Mononuclear cell (primary cell): ENCODE measurements around the gene COG1. TPM values are rescaled to one million over a fixed set of nuclear protein-coding genes. Genes with fewer than 3 reads are reported as not detected.

Source experiments
- H3K27me3 ChIP-seq: 2 replicates; pipeline ENCODE4 v1.6.0; 2011; ENCODE audit warnings: low read length, control low read depth; ENCODE audit not compliant: insufficient read depth
- H3K4me1 ChIP-seq: 2 replicates; pipeline ENCODE4 v1.5.1; 2011; ENCODE audit warnings: mild to moderate bottlenecking, low read length, control low read depth; ENCODE audit not compliant: insufficient read depth
- H3K4me3 ChIP-seq: 2 replicates; pipeline ENCODE4 v1.5.1; 2011; ENCODE audit warnings: mild to moderate bottlenecking, low read length, moderate library complexity
- H3K9me3 ChIP-seq: 2 replicates; pipeline ENCODE4 v1.5.1; 2011; ENCODE audit warnings: low read depth, mild to moderate bottlenecking, control low read depth, low read length
- total RNA-seq: library from RNA; depleted of rRNA; stranded (reverse); fragments of >200 nt; gene quantifications from one replicate; pipeline ENCODE4 v1.2.3, GENCODE V29; 2012

COG1 gene
- total RNA-seq, 1 donor, result 28.9 TPM

DNA sequence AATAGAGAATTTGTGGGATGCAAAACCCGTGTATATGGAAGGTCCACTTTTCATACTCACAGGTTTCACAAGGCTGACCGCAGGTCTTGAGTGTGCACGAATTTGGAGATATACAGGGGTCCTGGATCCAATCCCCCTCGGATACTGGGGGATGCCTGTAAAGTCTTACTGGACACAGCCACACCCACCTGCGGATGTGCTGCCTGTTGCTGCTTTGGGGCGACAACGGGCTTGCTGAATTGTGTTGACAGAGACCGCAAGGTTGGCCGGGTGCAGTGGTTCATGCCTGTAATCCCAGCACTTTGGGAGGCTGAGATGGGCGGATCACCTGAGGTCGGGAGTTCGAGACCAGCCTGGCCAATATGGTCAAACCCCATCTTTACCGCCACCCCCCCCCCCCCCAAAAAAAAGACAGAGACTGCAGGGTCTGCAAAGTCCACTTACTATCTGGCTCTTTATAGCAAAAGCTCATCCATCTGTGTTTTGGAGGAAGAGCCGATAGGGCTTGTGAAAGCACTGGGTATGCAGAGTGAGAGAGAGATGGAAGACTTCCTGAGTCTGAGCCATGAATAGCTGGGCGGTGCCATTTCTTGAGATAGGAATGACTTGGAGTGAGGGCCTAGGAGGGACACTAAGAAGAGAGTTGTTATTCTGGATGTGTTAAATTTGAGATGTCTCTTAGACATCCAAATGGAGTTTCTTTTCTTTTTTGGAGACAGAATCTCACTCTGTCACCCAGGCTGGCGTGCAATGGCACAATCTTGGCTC is 6.4 kb upstream of the COG1 start:
- Histone ChIP-seq H3K4me3 (no peak overlapping the region), H3K27me3 (no peaks in the 10 kb centered on the region), H3K4me1 (peaks cover 16% of the 10 kb centered on the region), H3K9me3 (no peaks in the 10 kb centered on the region)

DNA sequence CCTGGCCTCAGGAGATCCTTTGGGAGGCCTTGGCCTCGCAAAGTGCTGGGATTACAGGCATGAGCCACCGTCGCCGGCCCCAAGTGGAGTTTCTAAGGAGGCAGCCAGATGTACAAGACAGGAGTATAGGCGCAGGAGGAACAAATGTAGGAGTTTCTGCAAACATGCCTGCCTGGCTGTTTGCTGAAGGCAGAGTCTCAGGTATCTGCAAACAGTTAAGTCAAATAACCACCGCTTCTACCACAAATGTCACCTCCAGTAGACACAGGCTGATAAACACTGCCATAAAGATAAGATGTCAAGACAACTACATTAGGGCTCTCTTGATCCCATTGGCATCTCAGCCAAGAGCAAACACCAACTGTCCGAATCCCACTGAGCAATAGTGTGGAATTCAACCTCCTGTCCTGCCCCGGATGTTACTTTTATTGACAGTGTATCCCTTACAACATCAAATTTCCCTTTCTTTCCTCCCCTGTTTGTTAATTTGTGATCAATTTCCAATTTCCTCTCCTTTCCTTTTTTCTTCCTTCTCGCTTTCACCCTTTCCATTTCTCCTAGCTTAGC is 5.6 kb upstream of the COG1 start:
- no peak overlapping the region for H3K4me3 ChIP-seq
- H3K9me3 ChIP-seq, result no peaks in the 10 kb centered on the region
- peaks cover 23% of the 10 kb centered on the region for H3K4me1 ChIP-seq
- H3K27me3 ChIP-seq, result no peaks in the 10 kb centered on the region

DNA sequence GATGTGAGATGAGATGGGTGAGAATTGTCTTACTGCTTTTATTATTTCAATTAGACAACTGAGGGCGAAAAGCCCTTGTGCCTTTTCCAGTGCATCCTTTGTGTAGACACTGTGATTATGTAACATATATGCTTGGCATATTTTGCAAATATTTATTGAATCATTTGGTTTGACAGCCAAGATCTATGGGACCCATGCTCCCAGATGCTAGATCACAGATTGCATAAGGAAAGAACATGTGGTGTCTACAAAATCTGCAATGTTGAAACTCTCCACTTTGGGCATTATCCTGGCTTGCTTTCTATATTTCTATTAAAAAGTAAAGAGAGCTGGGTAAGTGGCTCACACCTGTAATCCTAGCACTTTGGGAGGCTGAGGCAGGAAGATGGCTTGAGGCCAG is 4.8 kb upstream of the COG1 start:
- Histone ChIP-seq H3K4me1 (peaks cover 23% of the 10 kb centered on the region), H3K4me3 (no peak overlapping the region), H3K9me3 (no peaks in the 10 kb centered on the region), H3K27me3 (no peaks in the 10 kb centered on the region)

DNA sequence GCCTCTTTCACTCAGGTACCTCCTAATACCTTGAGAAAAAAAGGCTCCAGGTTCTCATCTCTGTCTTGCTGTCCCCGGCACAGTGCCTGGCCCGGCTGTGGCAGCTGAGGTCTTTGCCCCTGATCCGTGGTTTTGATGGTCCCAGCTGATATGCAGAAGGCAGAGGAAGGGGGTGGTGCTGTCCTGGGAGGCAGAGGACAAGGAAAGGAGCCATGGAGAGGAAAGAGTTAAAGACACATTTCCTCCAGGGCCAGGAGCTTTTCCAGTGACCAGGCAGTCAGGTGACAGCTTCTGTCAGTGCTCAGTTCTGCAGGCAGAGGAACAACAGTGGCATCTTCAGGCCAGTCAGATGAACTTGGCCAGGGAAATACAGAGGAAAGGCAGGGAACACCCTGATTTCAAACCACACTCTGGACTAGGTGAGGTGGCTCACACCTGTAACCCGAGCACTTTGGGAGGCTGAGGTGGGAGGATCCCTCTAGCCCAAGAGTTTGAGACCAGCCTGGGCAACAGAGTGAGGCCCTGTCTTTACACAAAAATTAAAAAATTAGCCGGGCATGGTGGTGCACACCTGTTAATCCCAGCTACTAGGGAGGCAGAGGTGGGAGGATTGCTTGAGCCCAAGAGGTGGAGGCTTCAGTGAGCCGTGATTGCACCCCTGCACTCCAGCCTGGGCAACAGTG is 3.3 kb upstream of the COG1 start:
- no peaks in the 10 kb centered on the region for H3K9me3 ChIP-seq
- no peak overlapping the region for H3K4me3 ChIP-seq
- H3K4me1 ChIP-seq, result peaks cover 25% of the 10 kb centered on the region
- H3K27me3 ChIP-seq, result no peaks in the 10 kb centered on the region

DNA sequence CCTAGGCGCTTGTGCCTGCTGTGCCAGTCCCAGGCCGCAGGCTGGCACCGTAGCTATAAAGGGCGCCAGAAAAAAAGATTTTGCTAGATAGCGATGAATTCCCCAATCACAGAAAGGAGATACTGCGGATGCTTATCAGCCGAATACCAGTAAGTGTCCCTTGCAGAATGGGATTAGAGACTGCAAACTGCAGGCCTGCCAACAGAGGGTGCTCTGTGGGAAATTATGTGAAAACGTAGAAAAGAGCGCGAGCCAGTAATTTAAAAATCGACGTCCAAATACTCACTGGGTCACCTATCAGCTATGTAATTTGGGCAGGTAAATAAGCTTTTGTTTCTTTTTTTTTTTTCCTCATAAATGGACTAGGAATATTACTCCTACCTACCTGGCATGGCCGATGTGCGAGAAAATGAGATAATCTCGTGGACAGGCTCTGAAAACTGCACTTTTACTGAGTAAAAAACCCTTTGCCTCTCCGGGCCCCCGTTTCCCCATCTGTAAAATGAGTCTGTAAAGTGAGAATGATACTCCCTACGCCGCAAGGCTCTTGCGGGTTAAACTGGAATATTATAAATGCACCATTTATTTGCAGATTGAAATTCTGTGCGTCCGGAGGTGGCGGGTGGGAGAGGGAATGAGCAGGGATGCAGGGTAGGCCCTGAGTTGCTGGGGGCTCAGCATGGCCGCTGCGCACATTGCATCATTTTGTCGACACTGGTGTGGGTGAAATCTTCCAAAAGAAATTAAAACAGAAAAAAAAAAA is 1.2 kb upstream of the COG1 start:
- Histone ChIP-seq H3K4me3 (peak overlapping the region; percentile 75), H3K9me3 (no peaks in the 10 kb centered on the region), H3K4me1 (peaks cover 23% of the 10 kb centered on the region), H3K27me3 (no peaks in the 10 kb centered on the region)

DNA sequence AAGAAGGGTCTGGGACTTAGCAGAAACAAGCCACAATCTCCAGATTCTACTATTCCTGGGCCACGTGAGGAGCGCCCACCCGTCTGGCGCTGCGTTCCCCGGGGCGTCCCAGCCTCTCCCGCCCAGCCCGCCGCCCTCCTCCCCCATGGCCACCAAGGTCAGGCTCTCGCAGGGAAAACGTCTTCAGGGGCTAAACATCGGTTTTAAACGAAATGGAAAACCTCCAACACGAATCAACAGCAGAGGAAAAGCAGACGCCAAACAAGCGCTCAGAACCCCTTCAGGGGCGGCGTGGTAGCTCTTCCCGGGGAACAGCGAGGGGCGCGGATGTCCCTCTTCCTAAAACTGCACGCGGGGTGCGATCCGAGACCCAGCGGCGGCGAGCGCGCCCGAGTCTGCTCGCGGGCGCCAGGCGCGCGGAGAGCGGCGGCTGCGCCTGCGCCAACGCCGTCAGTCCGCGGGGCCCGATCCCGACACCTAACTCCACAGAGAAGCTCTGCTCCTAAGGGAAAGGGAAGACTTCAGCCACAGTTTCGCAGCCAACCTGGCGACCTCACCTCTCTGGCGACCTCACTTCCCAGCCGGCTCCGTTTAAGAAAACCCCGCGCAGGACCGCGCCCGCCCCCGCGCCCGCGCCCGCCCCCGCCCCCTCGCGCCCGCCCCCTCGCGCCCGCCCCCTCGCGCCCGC is 505 bp upstream of the COG1 start:
- Histone ChIP-seq H3K27me3 (no peaks in the 10 kb centered on the region), H3K4me3 (peak overlapping the region; percentile 75), H3K9me3 (no peaks in the 10 kb centered on the region), H3K4me1 (peaks cover 23% of the 10 kb centered on the region)

DNA sequence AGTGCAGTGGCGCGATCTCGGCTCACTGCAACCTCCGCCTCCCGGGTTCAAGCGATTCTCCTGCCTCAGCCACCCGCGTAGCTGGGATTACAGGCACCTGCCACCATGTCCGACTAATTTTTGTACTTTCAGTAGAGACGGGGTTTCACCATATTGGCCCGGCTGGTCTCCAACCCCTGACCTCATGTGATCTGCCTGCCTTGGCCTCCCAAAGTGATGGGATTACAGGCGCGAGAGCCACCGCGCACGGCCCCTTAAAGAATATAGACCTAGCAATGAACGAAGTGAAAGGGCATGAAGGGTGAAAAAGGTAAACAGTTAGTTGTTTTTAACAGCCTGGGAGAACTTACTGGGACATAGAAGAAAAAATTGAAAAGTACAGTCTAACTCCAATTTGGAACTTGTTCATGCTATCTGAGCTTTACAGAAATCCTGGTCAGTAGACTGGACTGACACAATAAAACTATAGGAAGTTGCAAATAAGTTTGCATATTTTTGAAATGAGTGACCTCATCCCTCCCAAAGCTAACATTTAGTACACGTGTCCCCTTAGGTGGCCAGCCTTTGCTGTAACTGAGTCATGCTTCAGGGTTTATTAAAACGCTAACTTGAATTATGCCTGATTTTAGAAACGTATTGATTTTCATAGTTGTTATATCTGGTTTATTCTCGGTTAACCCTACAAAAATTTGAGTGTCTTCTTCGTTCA is 1.8 kb downstream of the COG1 start:
- no peak overlapping the region for H3K4me3 ChIP-seq
- peaks cover 23% of the 10 kb centered on the region for H3K4me1 ChIP-seq
- no peaks in the 10 kb centered on the region for H3K27me3 ChIP-seq
- H3K9me3 ChIP-seq, result no peaks in the 10 kb centered on the region

DNA sequence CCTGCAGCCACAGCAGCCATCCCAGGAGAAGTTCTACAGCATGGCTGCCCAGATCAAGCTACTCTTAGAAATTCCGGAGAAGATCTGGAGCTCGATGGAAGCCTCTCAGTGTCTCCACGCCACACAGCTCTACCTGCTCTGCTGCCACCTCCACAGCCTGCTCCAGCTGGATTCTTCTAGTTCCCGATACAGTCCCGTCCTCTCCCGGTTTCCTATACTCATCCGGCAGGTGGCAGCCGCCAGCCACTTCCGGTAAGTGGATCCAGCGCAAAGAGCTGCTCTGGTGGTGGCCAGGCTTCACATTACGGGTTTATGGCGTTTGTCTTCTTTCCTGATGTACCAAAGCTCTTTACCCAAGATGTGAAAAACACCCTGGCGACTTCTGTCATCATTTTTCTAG is 3.6 kb downstream of the COG1 start:
- Histone ChIP-seq H3K4me1 (peaks cover 20% of the 10 kb centered on the region), H3K4me3 (no peak overlapping the region), H3K9me3 (no peaks in the 10 kb centered on the region), H3K27me3 (no peaks in the 10 kb centered on the region)

DNA sequence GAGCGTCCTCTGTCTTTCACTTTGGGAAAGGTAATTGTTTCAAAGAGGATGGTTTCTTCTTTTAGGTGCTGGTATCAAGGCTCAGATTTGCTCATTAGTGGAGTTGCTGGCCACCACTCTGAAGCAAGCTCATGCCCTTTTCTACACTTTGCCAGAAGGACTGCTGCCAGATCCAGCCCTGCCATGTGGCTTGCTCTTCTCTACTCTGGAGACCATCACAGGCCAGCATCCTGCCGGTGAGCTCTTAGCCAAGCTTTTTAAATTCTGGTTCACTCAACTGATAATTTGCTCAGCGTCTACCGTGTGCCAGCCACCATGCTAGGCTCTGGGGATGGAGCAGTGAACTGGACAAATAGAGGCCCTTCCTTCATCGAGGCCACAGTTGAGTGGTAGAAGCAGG is 4.3 kb downstream of the COG1 start:
- Histone ChIP-seq H3K9me3 (no peaks in the 10 kb centered on the region), H3K4me3 (no peak overlapping the region), H3K27me3 (no peaks in the 10 kb centered on the region), H3K4me1 (peaks cover 14% of the 10 kb centered on the region)

DNA sequence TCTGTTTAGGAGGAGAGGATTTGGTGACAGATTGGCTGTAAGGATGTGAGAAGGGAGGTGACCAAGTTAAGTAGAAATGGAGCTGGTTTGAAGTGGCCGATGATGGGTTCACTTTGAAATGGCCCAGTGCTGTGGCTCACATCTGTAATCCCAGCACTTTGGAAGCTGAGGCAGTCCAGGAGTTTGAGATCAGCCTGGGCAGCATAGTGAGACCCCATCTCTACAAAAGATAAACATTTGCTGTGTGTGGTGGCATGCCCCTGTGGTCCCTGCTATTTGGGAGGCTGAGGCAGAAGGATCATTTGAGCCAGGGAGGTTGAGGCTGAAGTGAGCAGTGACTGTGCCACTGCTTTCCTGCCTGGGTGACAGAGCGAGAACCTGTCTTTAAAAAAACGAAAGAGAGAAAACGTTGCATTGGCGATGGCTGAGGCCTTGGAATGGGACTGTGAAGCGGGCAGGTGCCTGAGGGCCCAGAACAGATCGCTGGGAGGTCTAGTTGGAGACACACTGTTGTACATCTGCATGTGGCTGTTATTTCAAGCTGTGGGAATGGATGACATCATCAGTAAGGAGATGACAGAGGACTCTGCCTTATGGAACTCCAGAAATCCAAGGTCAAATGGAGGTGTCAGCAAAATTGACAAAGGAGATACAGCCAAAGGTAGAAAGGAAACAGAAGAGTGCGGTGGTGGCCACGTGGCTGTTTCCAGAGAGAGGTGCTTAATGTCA is 5.5 kb downstream of the COG1 start:
- Histone ChIP-seq H3K4me1 (peaks cover 17% of the 10 kb centered on the region), H3K27me3 (no peaks in the 10 kb centered on the region), H3K9me3 (no peaks in the 10 kb centered on the region), H3K4me3 (no peak overlapping the region)

DNA sequence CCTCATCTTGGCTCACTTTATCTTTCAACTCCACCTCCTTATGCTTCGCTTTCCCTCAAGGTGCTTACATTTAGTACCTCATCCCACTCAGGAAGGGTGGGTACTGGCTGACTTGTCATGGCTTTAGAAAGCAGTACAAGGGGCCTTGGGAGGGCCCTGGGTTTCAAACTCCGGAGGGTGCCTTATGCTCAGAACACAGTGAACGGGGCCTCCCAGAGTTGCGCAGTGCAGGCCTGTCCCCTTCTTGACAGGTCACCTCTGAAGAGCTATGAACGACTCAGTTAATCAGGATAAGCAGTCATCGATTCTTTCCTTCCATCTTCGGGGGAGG is 6.0 kb downstream of the COG1 start:
- Histone ChIP-seq H3K4me1 (peaks cover 17% of the 10 kb centered on the region), H3K27me3 (no peaks in the 10 kb centered on the region), H3K4me3 (no peak overlapping the region), H3K9me3 (no peaks in the 10 kb centered on the region)

DNA sequence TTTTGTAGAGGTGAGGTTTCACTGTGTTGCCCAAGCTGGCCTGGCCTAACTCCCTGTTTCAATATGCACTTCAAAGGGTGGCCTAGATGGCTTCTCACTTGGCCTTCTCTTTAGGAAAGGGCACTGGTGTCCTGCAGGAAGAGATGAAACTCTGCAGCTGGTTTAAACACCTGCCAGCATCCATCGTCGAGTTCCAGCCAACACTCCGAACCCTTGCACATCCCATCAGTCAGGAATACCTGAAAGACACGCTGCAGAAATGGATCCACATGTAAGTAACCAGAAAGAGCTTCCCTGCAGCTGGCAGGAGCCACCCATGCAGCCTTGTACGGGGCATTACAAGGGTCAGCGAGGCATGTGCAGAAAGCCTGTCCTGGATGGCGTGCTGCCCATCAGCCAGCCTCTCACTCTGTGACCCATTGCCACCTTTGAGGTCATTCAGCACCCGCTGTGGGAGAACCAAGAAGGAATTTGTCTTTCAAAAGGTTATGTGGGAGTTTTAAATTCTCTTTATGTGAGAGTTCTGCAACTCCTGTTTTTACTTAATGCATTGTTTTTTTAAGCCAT is 7.0 kb downstream of the COG1 start:
- no peaks in the 10 kb centered on the region for H3K27me3 ChIP-seq

DNA sequence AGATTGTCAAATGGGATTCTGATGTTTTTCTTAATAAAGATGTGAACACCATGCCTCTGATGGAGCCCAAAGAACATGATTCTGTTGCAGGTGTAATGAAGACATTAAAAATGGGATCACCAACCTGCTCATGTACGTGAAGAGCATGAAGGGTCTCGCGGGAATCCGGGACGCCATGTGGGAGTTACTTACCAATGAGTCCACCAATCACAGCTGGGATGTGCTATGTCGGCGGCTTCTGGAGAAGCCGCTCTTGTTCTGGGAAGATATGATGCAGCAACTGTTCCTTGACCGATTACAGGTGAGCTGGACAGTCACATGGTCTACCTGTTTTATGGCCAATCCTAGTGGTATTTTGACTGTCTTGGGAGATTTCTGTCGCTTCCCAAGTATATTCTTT is 7.6 kb downstream of the COG1 start:
- Histone ChIP-seq H3K9me3 (no peaks in the 10 kb centered on the region), H3K4me1 (peaks cover 17% of the 10 kb centered on the region), H3K27me3 (no peaks in the 10 kb centered on the region)

More for the DNA sequence above, 7.0 kb downstream of the COG1 start:
- Histone ChIP-seq H3K4me3 (no peak overlapping the region), H3K9me3 (no peaks in the 10 kb centered on the region), H3K4me1 (peaks cover 17% of the 10 kb centered on the region)

More for the DNA sequence above, 7.6 kb downstream of the COG1 start:
- no peak overlapping the region for H3K4me3 ChIP-seq
